K562 (cell line): ENCODE results near the gene TUBB1. TPM values are rescaled to one million over a fixed set of nuclear protein-coding genes. Genes with fewer than 3 reads are reported as not detected.

Experiments used
- CBX3 ChIP-seq, 2 experiments: IDR thresholded peaks; 1 replicate in 1 of 2; 2 replicates in 1 of 2; pipeline ENCODE4 v1.6.1; 2012; ENCODE audit warnings: inconsistent platforms in 2 of 2, low read length in 2 of 2, borderline replicate concordance in 1 of 2, control low read depth in 1 of 2
- ELF2 ChIP-seq: fragments of 250-450 bp; sonication (Bioruptor Pico); IDR thresholded peaks from 2 replicates; pipeline ENCODE4 v1.5.0; 2021; ENCODE audit warnings: mild to moderate bottlenecking
- FOXP1 ChIP-seq: sonication (generic); formaldehyde crosslinking; IDR thresholded peaks from 2 replicates; pipeline ENCODE4 v1.8.0; 2022; ENCODE audit warnings: mild to moderate bottlenecking, missing genetic modification reagents
- NR2C2 ChIP-seq, 2 experiments: fragments of 200-800 bp in 1 of 2; sonication (Bioruptor generic) in 1 of 2; sonication (generic) in 1 of 2; formaldehyde crosslinking in 1 of 2; IDR thresholded peaks; 2 replicates each; pipeline versions ENCODE4 v1.6.1 to v1.8.0; 2016 to 2022; ENCODE audit warnings: mild to moderate bottlenecking in 1 of 2, missing compliant biosample characterization in 1 of 2, missing genetic modification characterization in 1 of 2, missing genetic modification reagents in 1 of 2
- PML ChIP-seq: IDR thresholded peaks from 2 replicates; pipeline ENCODE4 v1.6.1; 2012; ENCODE audit warnings: low read length, inconsistent platforms
- STAG1 ChIP-seq: sonication (generic); formaldehyde crosslinking; IDR thresholded peaks from 2 replicates; pipeline ENCODE4 v1.5.0; 2020; ENCODE audit warnings: missing genetic modification reagents, borderline replicate concordance
- ZNF143 ChIP-seq: sonication (generic); formaldehyde crosslinking; IDR thresholded peaks from 2 replicates; pipeline ENCODE4 v1.9.0; 2022; ENCODE audit warnings: mild to moderate bottlenecking, missing genetic modification reagents
- ZNF224 ChIP-seq: sonication (generic); formaldehyde crosslinking; IDR thresholded peaks from 2 replicates; pipeline ENCODE4 v1.8.0; 2022; ENCODE audit warnings: mild to moderate bottlenecking, missing genetic modification reagents
- polyA plus RNA-seq, 8 experiments: library from polyadenylated mRNA; depleted of rRNA in 4 of 8; stranded (reverse) in 5 of 8; unstranded in 3 of 8; fragments of >200 nt; fragmentation: Nextera tagmentation in 2 of 8; fragmentation: Illumina TruSeq in 1 of 8; extraction: Ambion mirVana in 2 of 8; extraction: Trizol in 1 of 8; gene quantifications; 2 replicates each; pipeline versions ENCODE4 v1.2.1 to v1.2.3, GENCODE V29; 2011 to 2014; ENCODE audit warnings: inconsistent platforms in 1 of 8, missing spikeins in 1 of 8
- total RNA-seq, 7 experiments: library from RNA; depleted of rRNA in 6 of 7; stranded (reverse); fragments of >200 nt in 6 of 7; fragmentation: Illumina TruSeq in 2 of 7; extraction: Trizol in 2 of 7; gene quantifications; 2 replicates each; pipeline versions ENCODE4 v1.2.1 to v1.2.3, GENCODE V29; 2011 to 2021; ENCODE audit warnings: low replicate concordance in 1 of 7
- TF ChIP-seq, protein P1 (sequence below): sonication (generic); formaldehyde crosslinking; IDR thresholded peaks from 2 replicates; pipeline ENCODE4 v1.4.0; 2020; ENCODE audit warnings: mild to moderate bottlenecking, missing genetic modification reagents
- TF ChIP-seq, protein P2 (sequence below): sonication (generic); formaldehyde crosslinking; IDR thresholded peaks from 2 replicates; pipeline ENCODE4 v1.5.0; 2020; ENCODE audit warnings: missing genetic modification reagents
- TF ChIP-seq, protein P3 (sequence below): fragments of 450-650 bp; IDR thresholded peaks from 2 replicates; pipeline ENCODE4 v1.6.1; 2017; ENCODE audit warnings: antibody characterized with exemption, mild to moderate bottlenecking
- TF ChIP-seq, protein P4 (sequence below), 2 experiments: IDR thresholded peaks; 2 replicates each; pipeline ENCODE4 v1.6.1; 2012; ENCODE audit warnings: improper control_type of control experiment in 2 of 2, low read depth in 2 of 2, low read length in 2 of 2, borderline replicate concordance in 1 of 2
- TF ChIP-seq, protein P5 (sequence below): sonication (generic); formaldehyde crosslinking; IDR thresholded peaks from 2 replicates; pipeline ENCODE4 v1.8.0; 2022; ENCODE audit warnings: missing genetic modification reagents, mild to moderate bottlenecking, moderate library complexity, borderline replicate concordance

The TUBB1 gene
- total and polyA plus RNA-seq, 9 of the 15 experiments (the other 6 are each of a cell fraction or from before 2014, with no cell fraction given) = 1.5 to 3.9 (median 2.4) TPM

DNA sequence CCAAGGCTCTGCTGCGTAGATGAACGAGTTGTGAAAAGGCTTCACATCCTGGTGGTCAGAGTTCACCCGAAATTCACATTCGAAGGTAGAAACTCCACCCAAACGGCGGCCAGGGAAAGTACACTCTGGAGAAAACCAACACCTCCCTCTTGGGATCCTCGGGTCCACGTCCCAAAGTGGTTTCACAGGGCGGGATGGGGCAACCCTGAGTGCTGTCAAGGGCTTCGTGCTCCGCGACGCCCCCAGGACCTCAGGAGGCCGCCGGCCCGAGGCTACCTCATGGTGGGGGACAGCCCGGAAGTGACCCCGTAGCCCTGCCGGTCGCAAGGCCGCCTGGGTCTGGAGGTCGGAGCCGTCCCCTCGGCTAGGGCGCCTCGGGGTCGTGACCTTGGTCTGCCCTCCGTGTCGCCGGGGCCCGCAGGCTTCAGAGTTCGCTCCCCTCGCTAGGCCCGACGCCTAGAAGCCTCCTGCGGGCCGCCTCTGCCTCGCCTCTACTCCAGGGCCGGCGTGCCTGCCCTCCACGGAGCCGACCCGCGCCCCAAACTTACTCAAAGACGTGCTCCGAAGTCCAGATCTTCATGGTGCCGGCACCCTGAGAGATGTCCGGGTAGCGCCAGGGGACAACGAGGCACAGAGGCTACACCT lies 23.0 kb downstream of the TUBB1 start, which contains the start of gene PRELID3B (continued):
- TF ChIP-seq, protein P1, sequence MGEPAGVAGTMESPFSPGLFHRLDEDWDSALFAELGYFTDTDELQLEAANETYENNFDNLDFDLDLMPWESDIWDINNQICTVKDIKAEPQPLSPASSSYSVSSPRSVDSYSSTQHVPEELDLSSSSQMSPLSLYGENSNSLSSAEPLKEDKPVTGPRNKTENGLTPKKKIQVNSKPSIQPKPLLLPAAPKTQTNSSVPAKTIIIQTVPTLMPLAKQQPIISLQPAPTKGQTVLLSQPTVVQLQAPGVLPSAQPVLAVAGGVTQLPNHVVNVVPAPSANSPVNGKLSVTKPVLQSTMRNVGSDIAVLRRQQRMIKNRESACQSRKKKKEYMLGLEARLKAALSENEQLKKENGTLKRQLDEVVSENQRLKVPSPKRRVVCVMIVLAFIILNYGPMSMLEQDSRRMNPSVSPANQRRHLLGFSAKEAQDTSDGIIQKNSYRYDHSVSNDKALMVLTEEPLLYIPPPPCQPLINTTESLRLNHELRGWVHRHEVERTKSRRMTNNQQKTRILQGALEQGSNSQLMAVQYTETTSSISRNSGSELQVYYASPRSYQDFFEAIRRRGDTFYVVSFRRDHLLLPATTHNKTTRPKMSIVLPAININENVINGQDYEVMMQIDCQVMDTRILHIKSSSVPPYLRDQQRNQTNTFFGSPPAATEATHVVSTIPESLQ (CRISPR knock-in tag) = peak; percentile 93; the same call in 1 of the 2 replicates
- TF ChIP-seq CBX3 (IDR thresholded peaks at IDR 0.05; ENCODE audit: borderline replicate concordance in 1 of 2, low read length in 2 of 2) (peak in 1 of 2 experiments; percentile 76; a peak in 2 of 3 replicates), STAG1 (CRISPR knock-in tag) (0 out of 2 replicates have a peak, but pooled peaks have one; percentile 40), FOXP1 (CRISPR knock-in tag) (peak; percentile 89), ZNF224 (CRISPR knock-in tag) (0 out of 2 replicates have a peak, but pooled peaks have one; percentile 67), PML (no peak; the same call in 1 of the 2 replicates), ELF2 (CRISPR knock-in tag) (peak; percentile 68; the same call in 1 of the 2 replicates), NR2C2 (CRISPR knock-in tag; IDR thresholded peaks at IDR 0.05) (no peak), NR2C2 (tag; IDR thresholded peaks at IDR 0.05) (peak; percentile 93), ZNF143 (0 out of 2 replicates have a peak, but pooled peaks have one; percentile 51)
- TF ChIP-seq, protein P2, sequence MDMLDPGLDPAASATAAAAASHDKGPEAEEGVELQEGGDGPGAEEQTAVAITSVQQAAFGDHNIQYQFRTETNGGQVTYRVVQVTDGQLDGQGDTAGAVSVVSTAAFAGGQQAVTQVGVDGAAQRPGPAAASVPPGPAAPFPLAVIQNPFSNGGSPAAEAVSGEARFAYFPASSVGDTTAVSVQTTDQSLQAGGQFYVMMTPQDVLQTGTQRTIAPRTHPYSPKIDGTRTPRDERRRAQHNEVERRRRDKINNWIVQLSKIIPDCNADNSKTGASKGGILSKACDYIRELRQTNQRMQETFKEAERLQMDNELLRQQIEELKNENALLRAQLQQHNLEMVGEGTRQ (CRISPR knock-in tag) = peak; percentile 23; the same call in 1 of the 2 replicates
- TF ChIP-seq, protein P3, sequence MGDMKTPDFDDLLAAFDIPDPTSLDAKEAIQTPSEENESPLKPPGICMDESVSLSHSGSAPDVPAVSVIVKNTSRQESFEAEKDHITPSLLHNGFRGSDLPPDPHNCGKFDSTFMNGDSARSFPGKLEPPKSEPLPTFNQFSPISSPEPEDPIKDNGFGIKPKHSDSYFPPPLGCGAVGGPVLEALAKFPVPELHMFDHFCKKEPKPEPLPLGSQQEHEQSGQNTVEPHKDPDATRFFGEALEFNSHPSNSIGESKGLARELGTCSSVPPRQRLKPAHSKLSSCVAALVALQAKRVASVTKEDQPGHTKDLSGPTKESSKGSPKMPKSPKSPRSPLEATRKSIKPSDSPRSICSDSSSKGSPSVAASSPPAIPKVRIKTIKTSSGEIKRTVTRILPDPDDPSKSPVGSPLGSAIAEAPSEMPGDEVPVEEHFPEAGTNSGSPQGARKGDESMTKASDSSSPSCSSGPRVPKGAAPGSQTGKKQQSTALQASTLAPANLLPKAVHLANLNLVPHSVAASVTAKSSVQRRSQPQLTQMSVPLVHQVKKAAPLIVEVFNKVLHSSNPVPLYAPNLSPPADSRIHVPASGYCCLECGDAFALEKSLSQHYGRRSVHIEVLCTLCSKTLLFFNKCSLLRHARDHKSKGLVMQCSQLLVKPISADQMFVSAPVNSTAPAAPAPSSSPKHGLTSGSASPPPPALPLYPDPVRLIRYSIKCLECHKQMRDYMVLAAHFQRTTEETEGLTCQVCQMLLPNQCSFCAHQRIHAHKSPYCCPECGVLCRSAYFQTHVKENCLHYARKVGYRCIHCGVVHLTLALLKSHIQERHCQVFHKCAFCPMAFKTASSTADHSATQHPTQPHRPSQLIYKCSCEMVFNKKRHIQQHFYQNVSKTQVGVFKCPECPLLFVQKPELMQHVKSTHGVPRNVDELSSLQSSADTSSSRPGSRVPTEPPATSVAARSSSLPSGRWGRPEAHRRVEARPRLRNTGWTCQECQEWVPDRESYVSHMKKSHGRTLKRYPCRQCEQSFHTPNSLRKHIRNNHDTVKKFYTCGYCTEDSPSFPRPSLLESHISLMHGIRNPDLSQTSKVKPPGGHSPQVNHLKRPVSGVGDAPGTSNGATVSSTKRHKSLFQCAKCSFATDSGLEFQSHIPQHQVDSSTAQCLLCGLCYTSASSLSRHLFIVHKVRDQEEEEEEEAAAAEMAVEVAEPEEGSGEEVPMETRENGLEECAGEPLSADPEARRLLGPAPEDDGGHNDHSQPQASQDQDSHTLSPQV = peak; percentile 82
- TF ChIP-seq, protein P4, sequence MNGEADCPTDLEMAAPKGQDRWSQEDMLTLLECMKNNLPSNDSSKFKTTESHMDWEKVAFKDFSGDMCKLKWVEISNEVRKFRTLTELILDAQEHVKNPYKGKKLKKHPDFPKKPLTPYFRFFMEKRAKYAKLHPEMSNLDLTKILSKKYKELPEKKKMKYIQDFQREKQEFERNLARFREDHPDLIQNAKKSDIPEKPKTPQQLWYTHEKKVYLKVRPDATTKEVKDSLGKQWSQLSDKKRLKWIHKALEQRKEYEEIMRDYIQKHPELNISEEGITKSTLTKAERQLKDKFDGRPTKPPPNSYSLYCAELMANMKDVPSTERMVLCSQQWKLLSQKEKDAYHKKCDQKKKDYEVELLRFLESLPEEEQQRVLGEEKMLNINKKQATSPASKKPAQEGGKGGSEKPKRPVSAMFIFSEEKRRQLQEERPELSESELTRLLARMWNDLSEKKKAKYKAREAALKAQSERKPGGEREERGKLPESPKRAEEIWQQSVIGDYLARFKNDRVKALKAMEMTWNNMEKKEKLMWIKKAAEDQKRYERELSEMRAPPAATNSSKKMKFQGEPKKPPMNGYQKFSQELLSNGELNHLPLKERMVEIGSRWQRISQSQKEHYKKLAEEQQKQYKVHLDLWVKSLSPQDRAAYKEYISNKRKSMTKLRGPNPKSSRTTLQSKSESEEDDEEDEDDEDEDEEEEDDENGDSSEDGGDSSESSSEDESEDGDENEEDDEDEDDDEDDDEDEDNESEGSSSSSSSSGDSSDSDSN (IDR thresholded peaks at IDR 0.05; ENCODE audit: borderline replicate concordance in 1 of 2, low read depth in 2 of 2, low read length in 2 of 2) = no peak
- TF ChIP-seq, protein P5, sequence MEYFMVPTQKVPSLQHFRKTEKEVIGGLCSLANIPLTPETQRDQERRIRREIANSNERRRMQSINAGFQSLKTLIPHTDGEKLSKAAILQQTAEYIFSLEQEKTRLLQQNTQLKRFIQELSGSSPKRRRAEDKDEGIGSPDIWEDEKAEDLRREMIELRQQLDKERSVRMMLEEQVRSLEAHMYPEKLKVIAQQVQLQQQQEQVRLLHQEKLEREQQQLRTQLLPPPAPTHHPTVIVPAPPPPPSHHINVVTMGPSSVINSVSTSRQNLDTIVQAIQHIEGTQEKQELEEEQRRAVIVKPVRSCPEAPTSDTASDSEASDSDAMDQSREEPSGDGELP (CRISPR knock-in tag) = peak; percentile 35; the same call in 1 of the 2 replicates
